HepG2 (cell line): ENCODE measurements around the gene MKS1. TPM values are rescaled to one million over a fixed set of nuclear protein-coding genes. Genes with fewer than 3 reads are reported as not detected.

Experiments
- ATAC-seq: fragments of 200-7000 bp; cut with Tn5 transposase; 3 replicates; pipeline ENCODE4 v1.9.1; 2020; ENCODE audit warnings: mild to moderate bottlenecking, moderate library complexity
- BruUV-seq: library from RNA; stranded (reverse); fragments of 400-500 nt; replicated peaks from 2 replicates; lab custom pipeline; 2021; lab: Mats Ljungman, UMichigan
- CTCF ChIA-PET: fragments of 300-600 bp; formaldehyde crosslinking; extraction: SDS; loops from one replicate; lab custom pipeline; 2021; ENCODE audit warnings: low total read pairs, inconsistent platforms, low intra/inter-chr PET ratio; lab: Yijun Ruan, JAX
- POLR2A ChIA-PET: fragments of 350-600 bp; sonication (Branson Sonifier 250); formaldehyde crosslinking; loops from one replicate; lab custom pipeline; 2020; ENCODE audit warnings: antibody characterized with exemption, inconsistent platforms; lab: Yijun Ruan, JAX
- DNase-seq: peaks from one replicate; pipeline ENCODE4 v3.0.0-alpha.2; 2015; ENCODE audit warnings: low spot score
- FAIRE-seq: peaks from 3 replicates; lab custom pipeline; 2011; peaks lifted over from hg19 to GRCh38; lab: Jason Lieb, UNC
- H2AFZ ChIP-seq: one replicate; pipeline ENCODE4 v1.6.1; 2011; ENCODE audit warnings: low read length, inconsistent platforms
- H3K27ac ChIP-seq: fragments of 300-600 bp; 3 replicates; pipeline ENCODE4 v1.8.0; 2011; ENCODE audit warnings: mixed run types, mild to moderate bottlenecking, mixed read lengths, low read length, inconsistent platforms; ENCODE audit not compliant: insufficient read depth; ENCODE audit errors: extremely low read length
- H3K27me3 ChIP-seq, 2 experiments: fragments of 200-600 bp in 1 of 2; 2 replicates in 1 of 2; 3 replicates in 1 of 2; pipeline versions ENCODE4 v1.6.0 to v1.8.0; 2011; ENCODE audit warnings: low read length in 2 of 2, mild to moderate bottlenecking in 2 of 2, moderate library complexity in 2 of 2, inconsistent platforms in 1 of 2; ENCODE audit not compliant: insufficient read depth in 2 of 2, control insufficient read depth in 1 of 2
- H3K36me3 ChIP-seq, 2 experiments: fragments of 200-600 bp in 1 of 2; replicated peaks in 1 of 2; 2 replicates in 1 of 2; 3 replicates in 1 of 2; pipeline versions ENCODE4 v1.5.1 to v1.8.0; 2011; ENCODE audit warnings: low read length in 2 of 2, inconsistent platforms in 1 of 2; ENCODE audit not compliant: insufficient read depth in 2 of 2, control insufficient read depth in 1 of 2
- H3K4me1 ChIP-seq: 2 replicates; pipeline ENCODE4 v1.5.1; 2012; ENCODE audit warnings: low read length, inconsistent platforms; ENCODE audit not compliant: insufficient read depth
- H3K4me2 ChIP-seq: 2 replicates; pipeline ENCODE4 v1.6.0; 2011; ENCODE audit warnings: low read depth, low read length, inconsistent platforms
- H3K4me3 ChIP-seq, 3 experiments: fragments of 200-600 bp in 1 of 3; sonication (generic), shearing (Covaris generic) in 1 of 3; replicated peaks in 1 of 3; 2 replicates each; pipeline ENCODE4 v1.5.1; 2011 to 2016; ENCODE audit warnings: low read length in 3 of 3, inconsistent platforms in 2 of 3, low read depth in 2 of 3, mild to moderate bottlenecking in 2 of 3, control low read depth in 1 of 3, mixed read lengths in 1 of 3; ENCODE audit not compliant: insufficient read depth in 1 of 3
- H3K79me2 ChIP-seq: one replicate; pipeline ENCODE4 v1.6.1; 2011; ENCODE audit warnings: low read length, inconsistent platforms; ENCODE audit not compliant: insufficient read depth
- H3K9ac ChIP-seq: 2 replicates; pipeline ENCODE4 v1.6.0; 2011; ENCODE audit warnings: mild to moderate bottlenecking, low read depth, low read length, inconsistent platforms; ENCODE audit not compliant: insufficient read depth
- H3K9me3 ChIP-seq: 2 replicates; pipeline ENCODE4 v1.5.1; 2012; ENCODE audit warnings: mild to moderate bottlenecking, low read length
- H4K20me1 ChIP-seq: 2 replicates; pipeline ENCODE4 v1.6.0; 2011; ENCODE audit warnings: inconsistent platforms, mild to moderate bottlenecking, low read length, moderate library complexity; ENCODE audit not compliant: insufficient read depth
- ARID5B ChIP-seq: IDR thresholded peaks from 2 replicates; pipeline ENCODE4 v1.4.0; 2020; ENCODE audit warnings: mild to moderate bottlenecking, missing genetic modification reagents
- CEBPB ChIP-seq: IDR thresholded peaks from 2 replicates; pipeline ENCODE4 v1.6.1; 2011; ENCODE audit warnings: low read depth, low read length, improper control_type of control experiment, borderline replicate concordance
- CEBPG ChIP-seq: IDR thresholded peaks from 2 replicates; pipeline ENCODE4 v1.6.1; 2016
- EED ChIP-seq: sonication (generic); formaldehyde crosslinking; IDR thresholded peaks from 2 replicates; pipeline ENCODE4 v1.5.0; 2020; ENCODE audit warnings: mild to moderate bottlenecking, missing genetic modification reagents
- HOXA3 ChIP-seq: sonication (generic); formaldehyde crosslinking; IDR thresholded peaks from 2 replicates; pipeline ENCODE4 v1.5.0; 2020; ENCODE audit warnings: missing genetic modification reagents
- IRF1 ChIP-seq: sonication (generic); formaldehyde crosslinking; IDR thresholded peaks from 2 replicates; pipeline ENCODE4 v1.4.0; 2020; ENCODE audit warnings: low read depth, mild to moderate bottlenecking, missing genetic modification reagents
- MYC ChIP-seq: sonication (generic); formaldehyde crosslinking; IDR thresholded peaks from 2 replicates; pipeline ENCODE4 v1.9.0; 2021; ENCODE audit warnings: missing genetic modification reagents, borderline replicate concordance
- SAP130 ChIP-seq: IDR thresholded peaks from 2 replicates; pipeline ENCODE4 v1.6.1; 2016; ENCODE audit warnings: low read depth
- SNAPC5 ChIP-seq: sonication (generic); formaldehyde crosslinking; IDR thresholded peaks from 2 replicates; pipeline ENCODE4 v1.8.1; 2023; ENCODE audit warnings: mild to moderate bottlenecking, missing genetic modification reagents, borderline replicate concordance
- TEAD3 ChIP-seq: optimal IDR thresholded peaks from 2 replicates; pipeline ENCODE3; 2016; ENCODE audit warnings: borderline replicate concordance
- ZBTB34 ChIP-seq: sonication (generic); formaldehyde crosslinking; IDR thresholded peaks from 2 replicates; pipeline ENCODE4 v1.8.0; 2022; ENCODE audit warnings: mild to moderate bottlenecking, missing genetic modification reagents
- ZBTB39 ChIP-seq: sonication (generic); formaldehyde crosslinking; IDR thresholded peaks from 2 replicates; pipeline ENCODE4 v1.5.0; 2020; ENCODE audit warnings: missing genetic modification reagents
- ZMYM2 ChIP-seq: sonication (generic); formaldehyde crosslinking; IDR thresholded peaks from 2 replicates; pipeline ENCODE4 v1.8.0; 2022; ENCODE audit warnings: mild to moderate bottlenecking, missing genetic modification reagents
- ZNF354B ChIP-seq: sonication (generic); formaldehyde crosslinking; IDR thresholded peaks from 2 replicates; pipeline ENCODE4 v1.8.0; 2022; ENCODE audit warnings: mild to moderate bottlenecking, missing genetic modification reagents
- ZNF546 ChIP-seq: sonication (generic); formaldehyde crosslinking; conservative IDR thresholded peaks from 2 replicates; pipeline ENCODE4 v1.8.1; 2023; ENCODE audit warnings: mild to moderate bottlenecking, missing genetic modification reagents
- WGBS: methylation state at CpG from one replicate; pipeline ENCODE4 v1.1.6; 2017; ENCODE audit warnings: low lambda C conversion rate; 5-methylcytosine and 5-hydroxymethylcytosine counted together
- in situ Hi-C: cut with HindIII; loops from 2 replicates; pipeline ENCODE4 v1.10.0; 2017; ENCODE audit warnings: low pct_unique_long_range_greater_than_20kb; ENCODE audit not compliant: extremely low pct_ligation_motif_present
- intact Hi-C: fragments of 100-400 bp; cut with micrococcal nuclease; formaldehyde crosslinking; loops from one replicate; pipeline ENCODE4 v1.10.0; 2022; ENCODE audit not compliant: unreplicated experiment
- polyA plus RNA-seq, 8 experiments: library from polyadenylated mRNA; depleted of rRNA in 3 of 8; stranded (reverse) in 7 of 8; unstranded in 1 of 8; fragments of >200 nt; fragmentation: Illumina TruSeq in 4 of 8; extraction: Trizol in 4 of 8; gene quantifications; 2 replicates each; pipeline versions ENCODE4 v1.2.1 to v1.2.3, GENCODE V29; 2011 to 2016; ENCODE audit warnings: low read depth in 4 of 8, missing spikeins in 1 of 8, mixed read lengths in 1 of 8; ENCODE audit not compliant: insufficient read depth in 1 of 8
- total RNA-seq, 5 experiments: library from RNA; depleted of rRNA; stranded (reverse); fragments of >200 nt; fragmentation: Illumina TruSeq; extraction: Trizol; gene quantifications; 2 replicates each; pipeline ENCODE4 v1.2.3, GENCODE V29; 2016; ENCODE audit warnings: low read depth in 1 of 5

MKS1 gene
- total and polyA plus RNA-seq, 2 of the 13 experiments (the other 11 are each of a cell fraction or from before 2014, with no cell fraction given): 16.1 to 26.3 TPM

- TF ChIP-seq ZBTB39 (CRISPR knock-in tag): no peak
Measured at GRCh38 chr17:58224315-58224714, 5.3 kb upstream of the MKS1 start (continued).

- DNase-seq: peak; percentile 73
- peak; percentile 33 for ATAC-seq
- Histone ChIP-seq H3K9me3 (no peaks in the 10 kb centered on the region), H3K4me2 (peak overlapping the region; percentile 100), H3K4me3 (peak overlapping the region; percentile 51 to 88 (median 79)), H3K9ac (peak overlapping the region; percentile 87), H3K4me1 (peaks cover 19% of the 10 kb centered on the region), H3K36me3 (peaks cover 4 to 6% of the 10 kb centered on the region in 2 experiments; a peak in 3 of 5 replicates), H3K79me2 (no peaks in the 10 kb centered on the region), H3K27ac (no peak overlapping the region), H4K20me1 (no peaks in the 10 kb centered on the region), H2AFZ (peak overlapping the region; percentile 100), H3K27me3 (peaks cover 0 to 3% of the 10 kb centered on the region in 2 experiments; a peak in 1 of 5 replicates)
- CTCF ChIA-PET: interaction anchor here (1.1 to 1.3 kb wide), 2 partner anchors 20 to 30 kb away, joined by 3 to 4 read pairs; no protein-coding TSS in a partner anchor
- 16% methylated on average over 7 of the region's 7 CpGs for WGBS
- no peak for FAIRE-seq
- BruUV-seq: no TSS peak
- POLR2A ChIA-PET: interaction anchor here (0.8 to 1.3 kb wide), 5 partner anchors 11 to 137 kb away, joined by 3 to 7 read pairs (median 3); partner anchors contain the start of gene DYNLL2
- in situ Hi-C loops: no loop called here
- intact Hi-C loops: no loop called here
- TF ChIP-seq CEBPB (peak; percentile 39), IRF1 (CRISPR knock-in tag) (no peak), CEBPG (CRISPR knock-in tag) (0 out of 2 replicates have a peak, but pooled peaks have one; percentile 27), MYC (no peak), ZBTB34 (peak; percentile 76), SNAPC5 (no peak), EED (CRISPR knock-in tag) (no peak), ZNF354B (CRISPR knock-in tag) (no peak), SAP130 (CRISPR knock-in tag) (peak; percentile 30; the same call in 1 of the 2 replicates), ZNF546 (CRISPR knock-in tag) (no peak), TEAD3 (CRISPR knock-in tag) (peak; percentile 57), ZMYM2 (CRISPR knock-in tag) (0 out of 2 replicates have a peak, but pooled peaks have one; percentile 5), HOXA3 (CRISPR knock-in tag) (no peak), ARID5B (CRISPR knock-in tag) (peak; percentile 37; the same call in 1 of the 2 replicates)
Measured at GRCh38 chr17:58219789-58220183, 731 bp upstream of the MKS1 start.
